IMR-90 (cell line): ENCODE results near the gene HECW1. TPM values are rescaled to one million over a fixed set of nuclear protein-coding genes. Genes with fewer than 3 reads are reported as not detected.

Source experiments
- ATAC-seq: fragments of 200-7000 bp; cut with Tn5 transposase; 2 replicates; pipeline ENCODE4 v1.9.1; 2020; ENCODE audit warnings: low read depth, mild to moderate bottlenecking, moderate library complexity
- BruUV-seq: library from RNA; stranded (reverse); fragments of 400-500 nt; replicated peaks from 2 replicates; lab custom pipeline; 2021; lab: Mats Ljungman, UMichigan
- CTCF ChIA-PET: fragments of 300-600 bp; formaldehyde crosslinking; extraction: SDS; loops from one replicate; lab custom pipeline; 2021; ENCODE audit warnings: antibody characterized with exemption; lab: Yijun Ruan, JAX
- POLR2A ChIA-PET: fragments of 300-600 bp; sonication (Branson Sonifier 250); formaldehyde crosslinking; loops from one replicate; lab custom pipeline; 2022; ENCODE audit warnings: antibody characterized with exemption; ENCODE audit not compliant: unreplicated experiment; lab: Charles Lee
- DNase-seq: peaks from one replicate; pipeline ENCODE4 v3.0.0; 2013
- H2AFZ ChIP-seq: replicated peaks from 2 replicates; pipeline ENCODE3; 2013; ENCODE audit warnings: low read length, mild to moderate bottlenecking; ENCODE audit not compliant: poor library complexity
- H2AK5ac ChIP-seq: 2 replicates; pipeline ENCODE4 v1.6.1; 2013; ENCODE audit warnings: low read depth, low read length, inconsistent platforms
- H2AK9ac ChIP-seq: replicated peaks from 2 replicates; pipeline ENCODE3; 2013; ENCODE audit warnings: mild to moderate bottlenecking, low read depth, low read length, moderate library complexity; ENCODE audit not compliant: poor library complexity
- H2BK120ac ChIP-seq: 2 replicates; pipeline ENCODE4 v1.6.1; 2013; ENCODE audit warnings: low read depth, low read length, inconsistent platforms
- H2BK15ac ChIP-seq: 3 replicates; pipeline ENCODE4 v1.6.1; 2013; ENCODE audit warnings: low read depth, low read length, inconsistent platforms
- H2BK20ac ChIP-seq: 2 replicates; pipeline ENCODE4 v1.6.1; 2013; ENCODE audit warnings: low read depth, mild to moderate bottlenecking, inconsistent platforms, low read length, moderate library complexity
- H2BK5ac ChIP-seq: 2 replicates; pipeline ENCODE4 v1.6.1; 2013; ENCODE audit warnings: mild to moderate bottlenecking, low read depth, low read length, inconsistent platforms; ENCODE audit not compliant: poor library complexity, severe bottlenecking
- H3K14ac ChIP-seq: replicated peaks from 2 replicates; pipeline ENCODE4 v1.6.1; 2013; ENCODE audit warnings: low read depth, low read length, inconsistent platforms
- H3K18ac ChIP-seq: 2 replicates; pipeline ENCODE4 v1.6.1; 2013; ENCODE audit warnings: low read depth, low read length, control low read depth
- H3K23ac ChIP-seq: 2 replicates; pipeline ENCODE4 v1.6.1; 2013; ENCODE audit warnings: low read depth, low read length, inconsistent platforms
- H3K27ac ChIP-seq: 2 replicates; pipeline ENCODE4 v1.5.1; 2013; ENCODE audit warnings: mild to moderate bottlenecking, control low read depth, low read length; ENCODE audit not compliant: insufficient read depth
- H3K27me3 ChIP-seq: 2 replicates; pipeline ENCODE4 v1.6.1; 2013; ENCODE audit warnings: low read length; ENCODE audit not compliant: control insufficient read depth, insufficient read depth
- H3K36me3 ChIP-seq: 2 replicates; pipeline ENCODE4 v1.6.1; 2013; ENCODE audit warnings: low read length, mixed read lengths; ENCODE audit not compliant: control insufficient read depth, insufficient read depth
- H3K4ac ChIP-seq: 2 replicates; pipeline ENCODE4 v1.6.1; 2013; ENCODE audit warnings: low read depth, low read length, inconsistent platforms
- H3K4me1 ChIP-seq: 2 replicates; pipeline ENCODE4 v1.6.1; 2013; ENCODE audit warnings: low read length, mixed read lengths; ENCODE audit not compliant: control insufficient read depth, insufficient read depth
- H3K4me2 ChIP-seq: 2 replicates; pipeline ENCODE4 v1.6.1; 2013; ENCODE audit warnings: low read depth, mild to moderate bottlenecking, control low read depth, low read length, moderate library complexity
- H3K4me3 ChIP-seq: 2 replicates; pipeline ENCODE4 v1.5.1; 2013; ENCODE audit warnings: low read depth, mild to moderate bottlenecking, control low read depth, low read length, moderate library complexity; ENCODE audit not compliant: insufficient read depth
- H3K56ac ChIP-seq: 2 replicates; pipeline ENCODE4 v1.6.1; 2013; ENCODE audit warnings: low read length, inconsistent platforms; ENCODE audit not compliant: insufficient read depth; ENCODE audit errors: extremely low read depth
- H3K79me1 ChIP-seq, 2 experiments: 2 replicates each; pipeline ENCODE4 v1.6.1; 2013; ENCODE audit warnings: low read length in 2 of 2, inconsistent platforms in 1 of 2, low read depth in 1 of 2
- H3K9ac ChIP-seq: 2 replicates; pipeline ENCODE4 v1.6.1; 2013; ENCODE audit warnings: low read depth, low read length, control low read depth
- H3K9me1 ChIP-seq: 2 replicates; pipeline ENCODE4 v1.6.1; 2013; ENCODE audit warnings: low read length, inconsistent platforms; ENCODE audit not compliant: insufficient read depth
- H3K9me3 ChIP-seq: 2 replicates; pipeline ENCODE4 v1.6.1; 2013; ENCODE audit warnings: low read length; ENCODE audit not compliant: control insufficient read depth, insufficient read depth
- H4K20me1 ChIP-seq: 2 replicates; pipeline ENCODE4 v1.6.1; 2013; ENCODE audit warnings: low read length, inconsistent platforms; ENCODE audit not compliant: insufficient read depth
- H4K5ac ChIP-seq: 2 replicates; pipeline ENCODE4 v1.6.1; 2013; ENCODE audit warnings: mild to moderate bottlenecking, low read depth, low read length, control low read depth
- H4K8ac ChIP-seq, 2 experiments: 2 replicates each; pipeline ENCODE4 v1.6.1; 2013; ENCODE audit warnings: low read depth in 2 of 2, low read length in 2 of 2, control low read depth in 1 of 2, inconsistent platforms in 1 of 2
- H4K91ac ChIP-seq: 2 replicates; pipeline ENCODE4 v1.6.1; 2013; ENCODE audit warnings: low read depth, low read length, inconsistent platforms; ENCODE audit not compliant: insufficient read depth
- MAFK ChIP-seq: IDR thresholded peaks from 2 replicates; pipeline ENCODE4 v1.6.1; 2012; ENCODE audit warnings: low read depth, low read length, improper control_type of control experiment
- MAZ ChIP-seq: IDR thresholded peaks from 2 replicates; pipeline ENCODE4 v1.6.1; 2012; ENCODE audit warnings: low read depth, mild to moderate bottlenecking, low read length, improper control_type of control experiment, moderate library complexity, borderline replicate concordance
- SMC3 ChIP-seq: fragments of 150-350 bp; IDR thresholded peaks from 2 replicates; pipeline ENCODE4 v1.6.1; 2016; ENCODE audit warnings: low read depth, mild to moderate bottlenecking, antibody characterized with exemption, low read length, moderate library complexity
- WGBS, 2 experiments: methylation state at CpG; one replicate each; pipeline versions ENCODE4 v1.1.5 to v1.1.7; 2013; ENCODE audit warnings: missing lambda C conversion rate in 2 of 2; ENCODE audit not compliant: insufficient read length in 1 of 2; ENCODE audit errors: extremely low coverage in 2 of 2; 5-methylcytosine and 5-hydroxymethylcytosine counted together
- dilution Hi-C: fragments of 300-500 bp; cut with HindIII; formaldehyde crosslinking; loops from one replicate; pipeline ENCODE4 v1.14.3; 2018; ENCODE audit warnings: low sequenced_read_pairs; ENCODE audit not compliant: unreplicated experiment
- in situ Hi-C: fragments of 300-500 bp; cut with MboI; formaldehyde crosslinking; loops from 3 replicates; pipeline ENCODE4 v1.14.3; 2019; ENCODE audit warnings: low sequenced_read_pairs, inconsistent platforms, mixed read lengths
- intact Hi-C: fragments of 100-400 bp; cut with micrococcal nuclease; formaldehyde crosslinking; loops from 2 replicates; pipeline ENCODE4 v1.10.0; 2022
- polyA plus RNA-seq, 3 experiments: library from polyadenylated mRNA; depleted of rRNA; stranded (reverse); fragments of >200 nt; gene quantifications; 2 replicates each; pipeline ENCODE4 v1.2.3, GENCODE V29; 2012; ENCODE audit warnings: low replicate concordance in 1 of 3
- total RNA-seq: library from RNA; depleted of rRNA; stranded (reverse); fragments of >200 nt; gene quantifications from 2 replicates; pipeline ENCODE4 v1.2.3, GENCODE V29; 2012

The HECW1 gene
- total and polyA plus RNA-seq, 2 of the 4 experiments (the other 2 are of a cell fraction), result 0.56 to 1.3 TPM

- Histone ChIP-seq H3K4me3 (no peak overlapping the region), H2AFZ (no peak overlapping the region), H4K8ac (no peak overlapping the region), H3K36me3 (no peaks in the 10 kb centered on the region), H3K56ac (no peak overlapping the region), H4K91ac (no peak overlapping the region), H3K14ac (no peak overlapping the region), H2AK5ac (no peak overlapping the region), H3K4me1 (peaks cover 10% of the 10 kb centered on the region), H3K27ac (no peak overlapping the region), H2AK9ac (no peak overlapping the region), H4K20me1 (peaks cover 90% of the 10 kb centered on the region), H3K9ac (no peak overlapping the region), H2BK5ac (no peak overlapping the region), H3K79me1 (peaks cover 0 to 43% of the 10 kb centered on the region in 2 experiments; a peak in 2 of 4 replicates), H3K4me2 (no peak overlapping the region), H3K9me3 (no peaks in the 10 kb centered on the region), H2BK15ac (no peak overlapping the region), H2BK20ac (no peak overlapping the region), H2BK120ac (no peak overlapping the region), H3K18ac (no peak overlapping the region), H4K5ac (no peak overlapping the region), H3K9me1 (peaks cover 20% of the 10 kb centered on the region), H3K23ac (no peak overlapping the region), H3K4ac (no peak overlapping the region), H3K27me3 (no peaks in the 10 kb centered on the region)
- DNase-seq (no peak), ATAC-seq (no peak)
- POLR2A ChIA-PET, result no interaction called here
- CTCF ChIA-PET, result no interaction called here
- intact Hi-C loops, result loop anchor here (10.0 kb wide), 1 partner anchor 655 kb away; the partner anchor contains the start of genes MRPL32 and PSMA2
- WGBS, 2 experiments, result no CpG with 5 or more reads among the region's 3 CpGs
- dilution Hi-C loops, result no loop called here
- BruUV-seq, result no TSS peak
- in situ Hi-C loops, result no loop called here
- TF ChIP-seq MAZ (no peak), MAFK (no peak), SMC3 (no peak)
Measured at GRCh38 chr7:43589728-43590127, 477.3 kb downstream of the HECW1 start.
